Measurements from ENCODE around the gene ELP4. TPM values are rescaled to one million over a fixed set of nuclear protein-coding genes. Genes with fewer than 3 reads are reported as not detected.
"Not testable (repeated sequence)": the region's sequence is repeated elsewhere in the genome, so short reads cannot be mapped to it uniquely, and the experiment has no call there.

The ELP4 gene
- total RNA-seq, 1 experiment from 2014 or later = 20.3 TPM

- intact Hi-C loops (cut with micrococcal nuclease; ENCODE audit: unreplicated experiment) = loop anchor here (10.0 kb wide), 1 partner anchor 470 kb away; no protein-coding TSS in a partner anchor
Observed at GRCh38 chr11:31484497-31484896, 25.1 kb upstream of the ELP4 start.

GRCh38 chr11:31487848-31488247 is 21.7 kb upstream of the ELP4 start:
- DNase-seq = peak; percentile 15

More at GRCh38 chr11:31484497-31484896, 25.1 kb upstream of the ELP4 start:
- H3K36me3 Mint-ChIP-seq (ENCODE audit: insufficient read depth, unreplicated experiment) = no peaks in the 10 kb centered on the region
- H3K4me3 Mint-ChIP-seq (ENCODE audit: low read depth, unreplicated experiment) = no peak overlapping the region
- no peak overlapping the region for H3K27ac Mint-ChIP-seq (ENCODE audit: unreplicated experiment)
- no peaks in the 10 kb centered on the region for H3K4me1 Mint-ChIP-seq (ENCODE audit: low read depth, unreplicated experiment)
- BruUV-seq (replicated peaks) = no TSS peak
- CTCF ChIA-PET = interaction anchor here (0.6 kb wide), 1 partner anchor 22 kb away, joined by 5 read pairs; no protein-coding TSS in a partner anchor
- H3K9me3 Mint-ChIP-seq (ENCODE audit: low read depth, unreplicated experiment) = no peaks in the 10 kb centered on the region
- no peak for TF ChIP-seq CTCF (IDR thresholded peaks at IDR 0.05; ENCODE audit: unreplicated experiment)
- no peaks in the 10 kb centered on the region for H3K27me3 Mint-ChIP-seq (ENCODE audit: unreplicated experiment)
- DNase-seq = no peak

GRCh38 chr11:31492320-31492913 is 17.1 kb upstream of the ELP4 start:
- Mint-ChIP-seq H3K27me3 (ENCODE audit: unreplicated experiment) (no peaks in the 10 kb centered on the region), H3K4me3 (ENCODE audit: low read depth, unreplicated experiment) (no peak overlapping the region), H3K27ac (ENCODE audit: unreplicated experiment) (no peak overlapping the region), H3K4me1 (ENCODE audit: low read depth, unreplicated experiment) (no peaks in the 10 kb centered on the region), H3K36me3 (ENCODE audit: insufficient read depth, unreplicated experiment) (peaks cover 5% of the 10 kb centered on the region), H3K9me3 (ENCODE audit: low read depth, unreplicated experiment) (peaks cover 2% of the 10 kb centered on the region)
- intact Hi-C loops (cut with micrococcal nuclease; ENCODE audit: unreplicated experiment) = no loop called here
- TF ChIP-seq CTCF (IDR thresholded peaks at IDR 0.05; ENCODE audit: unreplicated experiment) = no peak
- DNase-seq = no peak
- CTCF ChIA-PET = no interaction called here
- BruUV-seq (replicated peaks) = no TSS peak

More at GRCh38 chr11:31487848-31488247, 21.7 kb upstream of the ELP4 start:
- Mint-ChIP-seq H3K4me1 (ENCODE audit: low read depth, unreplicated experiment) (no peaks in the 10 kb centered on the region), H3K4me3 (ENCODE audit: low read depth, unreplicated experiment) (no peak overlapping the region), H3K9me3 (ENCODE audit: low read depth, unreplicated experiment) (no peaks in the 10 kb centered on the region), H3K27me3 (ENCODE audit: unreplicated experiment) (no peaks in the 10 kb centered on the region), H3K27ac (ENCODE audit: unreplicated experiment) (no peak overlapping the region), H3K36me3 (ENCODE audit: insufficient read depth, unreplicated experiment) (no peaks in the 10 kb centered on the region)
- CTCF ChIA-PET = interaction anchor here (1.0 kb wide), 1 partner anchor 325 kb away, joined by 3 read pairs; no protein-coding TSS in a partner anchor
- intact Hi-C loops (cut with micrococcal nuclease; ENCODE audit: unreplicated experiment) = loop anchor here (1.0 to 10.0 kb wide), 5 partner anchors 153 to 684 kb away; no protein-coding TSS in a partner anchor
- BruUV-seq (replicated peaks) = no TSS peak
- TF ChIP-seq CTCF (IDR thresholded peaks at IDR 0.05; ENCODE audit: unreplicated experiment) = peak; percentile 35

GRCh38 chr11:31493235-31493634 is 16.3 kb upstream of the ELP4 start:
- no peak for TF ChIP-seq CTCF (IDR thresholded peaks at IDR 0.05; ENCODE audit: unreplicated experiment)
- no peaks in the 10 kb centered on the region for H3K27me3 Mint-ChIP-seq (ENCODE audit: unreplicated experiment)
- CTCF ChIA-PET = no interaction called here
- no TSS peak for BruUV-seq (replicated peaks)
- H3K27ac Mint-ChIP-seq (ENCODE audit: unreplicated experiment) = no peak overlapping the region
- peaks cover 2% of the 10 kb centered on the region for H3K9me3 Mint-ChIP-seq (ENCODE audit: low read depth, unreplicated experiment)
- H3K36me3 Mint-ChIP-seq (ENCODE audit: insufficient read depth, unreplicated experiment) = peaks cover 5% of the 10 kb centered on the region
- intact Hi-C loops (cut with micrococcal nuclease; ENCODE audit: unreplicated experiment) = no loop called here
- no peak overlapping the region for H3K4me3 Mint-ChIP-seq (ENCODE audit: low read depth, unreplicated experiment)
- no peak for DNase-seq
- no peaks in the 10 kb centered on the region for H3K4me1 Mint-ChIP-seq (ENCODE audit: low read depth, unreplicated experiment)

- H3K9me3 Mint-ChIP-seq (ENCODE audit: low read depth, unreplicated experiment); intact Hi-C loops (cut with micrococcal nuclease; ENCODE audit: unreplicated experiment); H3K27ac Mint-ChIP-seq (ENCODE audit: unreplicated experiment); BruUV-seq (replicated peaks); CTCF ChIA-PET; H3K27me3 Mint-ChIP-seq (ENCODE audit: unreplicated experiment); H3K4me1 Mint-ChIP-seq (ENCODE audit: low read depth, unreplicated experiment); H3K36me3 Mint-ChIP-seq (ENCODE audit: insufficient read depth, unreplicated experiment); H3K4me3 Mint-ChIP-seq (ENCODE audit: low read depth, unreplicated experiment); DNase-seq: not testable (repeated sequence)
Observed at GRCh38 chr11:31493762-31494161, 15.8 kb upstream of the ELP4 start.
